Measurements from ENCODE around the gene ATRNL1. TPM values are rescaled to one million over a fixed set of nuclear protein-coding genes. Genes with fewer than 3 reads are reported as not detected.
A peak's percentile ranks its signal among the peaks of the same experiment; 100 is the strongest.
"Not testable (repeated sequence)": the region's sequence is repeated elsewhere in the genome, so short reads cannot be mapped to it uniquely, and the experiment has no call there.

The ATRNL1 gene
- total RNA-seq, 1 experiment from 2014 or later, result 5.8 TPM

- DNase-seq (ENCODE audit: low spot score), result peak; percentile 31
Observed at GRCh38 chr10:115092555-115093285, 445 bp upstream of the ATRNL1 start.

- DNase-seq (ENCODE audit: low spot score), result no peak
Observed at GRCh38 chr10:115093776-115094408, 727 bp downstream of the ATRNL1 start.

GRCh38 chr10:115094416-115095140 lies 1.4 kb downstream of the ATRNL1 start:
- no peak for DNase-seq (ENCODE audit: low spot score)

- no peak for DNase-seq (ENCODE audit: low spot score)
Observed at GRCh38 chr10:115095758-115096157, 2.6 kb downstream of the ATRNL1 start.

- no peak for DNase-seq (ENCODE audit: low spot score)
Observed at GRCh38 chr10:115103700-115104099, 10.5 kb downstream of the ATRNL1 start.

GRCh38 chr10:115105411-115105810 lies 12.2 kb downstream of the ATRNL1 start:
- not testable (repeated sequence) for DNase-seq (ENCODE audit: low spot score)

GRCh38 chr10:115107830-115108229 lies 14.7 kb downstream of the ATRNL1 start:
- no peak for DNase-seq (ENCODE audit: low spot score)

- DNase-seq (ENCODE audit: low spot score), result no peak
Observed at GRCh38 chr10:115117301-115117700, 24.1 kb downstream of the ATRNL1 start.

GRCh38 chr10:115118346-115118745 lies 25.2 kb downstream of the ATRNL1 start:
- no peak for DNase-seq (ENCODE audit: low spot score)

GRCh38 chr10:115125505-115125904 lies 32.3 kb downstream of the ATRNL1 start:
- peak; percentile 9 for DNase-seq (ENCODE audit: low spot score)

- DNase-seq (ENCODE audit: low spot score), result peak; percentile 7
Observed at GRCh38 chr10:115129752-115130151, 36.6 kb downstream of the ATRNL1 start.

GRCh38 chr10:115136616-115137015 lies 43.5 kb downstream of the ATRNL1 start:
- DNase-seq (ENCODE audit: low spot score), result no peak

- DNase-seq (ENCODE audit: low spot score), result peak; percentile 5
Observed at GRCh38 chr10:115141254-115141653, 48.1 kb downstream of the ATRNL1 start.

- DNase-seq (ENCODE audit: low spot score), result no peak
Observed at GRCh38 chr10:115157357-115157756, 64.2 kb downstream of the ATRNL1 start.

- no peak for DNase-seq (ENCODE audit: low spot score)
Observed at GRCh38 chr10:115163129-115163528, 70.0 kb downstream of the ATRNL1 start.

- no peak for DNase-seq (ENCODE audit: low spot score)
Observed at GRCh38 chr10:115164220-115164619, 71.1 kb downstream of the ATRNL1 start.

GRCh38 chr10:115167751-115168150 lies 74.6 kb downstream of the ATRNL1 start:
- DNase-seq (ENCODE audit: low spot score), result no peak

GRCh38 chr10:115171392-115171960 lies 78.3 kb downstream of the ATRNL1 start:
- DNase-seq (ENCODE audit: low spot score), result no peak

- peak; percentile 5 for DNase-seq (ENCODE audit: low spot score)
Observed at GRCh38 chr10:115173915-115174443, 80.8 kb downstream of the ATRNL1 start.

GRCh38 chr10:115207276-115207675 lies 114.1 kb downstream of the ATRNL1 start:
- peak; percentile 31 for DNase-seq (ENCODE audit: low spot score)

GRCh38 chr10:115209133-115209532 lies 116.0 kb downstream of the ATRNL1 start:
- DNase-seq (ENCODE audit: low spot score), result peak; percentile 13

- DNase-seq (ENCODE audit: low spot score), result no peak
Observed at GRCh38 chr10:115214829-115215228, 121.7 kb downstream of the ATRNL1 start.

All from H4 (cell line).